Smooth muscle cell (in vitro differentiated cells): ENCODE measurements around the gene RNF146. TPM values are rescaled to one million over a fixed set of nuclear protein-coding genes. Genes with fewer than 3 reads are reported as not detected.

Source experiments
- DNase-seq: peaks from one replicate; lab custom pipeline; 2025; ENCODE audit not compliant: unreplicated experiment; lab: John Stamatoyannopoulos, UW
- H2AFZ ChIP-seq: fragments of 200-600 bp; sonication (generic); 2 replicates; pipeline ENCODE4 v1.6.0; 2016; ENCODE audit warnings: antibody characterized with exemption, low read depth, mild to moderate bottlenecking
- H3F3A ChIP-seq: fragments of 200-600 bp; sonication (generic); 2 replicates; pipeline ENCODE4 v1.6.0; 2017; ENCODE audit warnings: antibody characterized with exemption, low read depth
- H3K27ac ChIP-seq: fragments of 200-600 bp; sonication (generic); 2 replicates; pipeline ENCODE4 v1.5.1; 2016; ENCODE audit warnings: low read depth, mild to moderate bottlenecking
- H3K27me3 ChIP-seq: fragments of 200-600 bp; sonication (generic); 2 replicates; pipeline ENCODE4 v1.6.1; 2016; ENCODE audit warnings: low read depth, mild to moderate bottlenecking
- H3K36me3 ChIP-seq: fragments of 200-600 bp; sonication (generic); 2 replicates; pipeline ENCODE4 v1.5.1; 2016; ENCODE audit warnings: low read depth
- H3K4me1 ChIP-seq: fragments of 200-600 bp; sonication (generic); 2 replicates; pipeline ENCODE4 v1.5.1; 2016; ENCODE audit warnings: low read depth
- H3K4me2 ChIP-seq: fragments of 200-600 bp; sonication (generic); 2 replicates; pipeline ENCODE4 v1.6.0; 2016; ENCODE audit warnings: mild to moderate bottlenecking
- H3K4me3 ChIP-seq: fragments of 200-600 bp; sonication (generic); 2 replicates; pipeline ENCODE4 v1.5.1; 2016; ENCODE audit warnings: mild to moderate bottlenecking
- H3K79me2 ChIP-seq: fragments of 200-600 bp; sonication (generic); 2 replicates; pipeline ENCODE4 v1.6.0; 2016; ENCODE audit warnings: low read depth, mild to moderate bottlenecking
- H3K9ac ChIP-seq: fragments of 200-600 bp; sonication (generic); 2 replicates; pipeline ENCODE4 v1.6.0; 2016; ENCODE audit warnings: low read depth
- H3K9me3 ChIP-seq: fragments of 200-600 bp; sonication (generic); replicated peaks from 2 replicates; pipeline ENCODE4 v1.5.1; 2016; ENCODE audit warnings: low read depth
- H4K20me1 ChIP-seq: fragments of 200-600 bp; sonication (generic); 2 replicates; pipeline ENCODE4 v1.6.0; 2016; ENCODE audit warnings: low read depth
- WGBS: methylation state at CpG from one replicate; pipeline ENCODE4 v1.1.7; 2016; ENCODE audit warnings: low lambda C conversion rate; 5-methylcytosine and 5-hydroxymethylcytosine counted together
- polyA plus RNA-seq: library from polyadenylated mRNA; unstranded; fragments of >200 nt; fragmentation: Nextera tagmentation; extraction: Ambion mirVana; gene quantifications from 2 replicates; pipeline ENCODE4 v1.2.1, GENCODE V29; 2016
- total RNA-seq: library from RNA; depleted of rRNA; stranded (reverse); fragments of >200 nt; gene quantifications from 2 replicates; pipeline ENCODE4 v1.2.3, GENCODE V29; 2014
- TF ChIP-seq, protein P1 (sequence below): fragments of 200-600 bp; sonication (generic); IDR thresholded peaks from 2 replicates; pipeline ENCODE4 v1.5.1; 2017; ENCODE audit warnings: borderline replicate concordance, mild to moderate bottlenecking, antibody characterized with exemption; ENCODE audit not compliant: insufficient read depth, poor library complexity, severe bottlenecking

The RNF146 gene
- total and polyA plus RNA-seq, 2 experiments from 2014 or later = 34.8 to 43.5 TPM

GRCh38 chr6:127262896-127263295 is 3.8 kb upstream of the RNF146 start:
- no peaks in the 10 kb centered on the region for H3K36me3 ChIP-seq
- H3F3A ChIP-seq = no peaks in the 10 kb centered on the region
- no peak overlapping the region for H2AFZ ChIP-seq
- H3K27ac ChIP-seq = no peak overlapping the region
- H3K9me3 ChIP-seq = no peaks in the 10 kb centered on the region
- no peaks in the 10 kb centered on the region for H4K20me1 ChIP-seq
- no peak overlapping the region for H3K4me3 ChIP-seq
- no peak for DNase-seq
- WGBS = 87% methylated on average over 1 of the region's 1 CpG
- H3K9ac ChIP-seq = no peak overlapping the region
- H3K4me1 ChIP-seq = no peaks in the 10 kb centered on the region
- H3K79me2 ChIP-seq = peaks cover 8% of the 10 kb centered on the region
- no peak overlapping the region for H3K4me2 ChIP-seq
- no peaks in the 10 kb centered on the region for H3K27me3 ChIP-seq
- TF ChIP-seq, protein P1, sequence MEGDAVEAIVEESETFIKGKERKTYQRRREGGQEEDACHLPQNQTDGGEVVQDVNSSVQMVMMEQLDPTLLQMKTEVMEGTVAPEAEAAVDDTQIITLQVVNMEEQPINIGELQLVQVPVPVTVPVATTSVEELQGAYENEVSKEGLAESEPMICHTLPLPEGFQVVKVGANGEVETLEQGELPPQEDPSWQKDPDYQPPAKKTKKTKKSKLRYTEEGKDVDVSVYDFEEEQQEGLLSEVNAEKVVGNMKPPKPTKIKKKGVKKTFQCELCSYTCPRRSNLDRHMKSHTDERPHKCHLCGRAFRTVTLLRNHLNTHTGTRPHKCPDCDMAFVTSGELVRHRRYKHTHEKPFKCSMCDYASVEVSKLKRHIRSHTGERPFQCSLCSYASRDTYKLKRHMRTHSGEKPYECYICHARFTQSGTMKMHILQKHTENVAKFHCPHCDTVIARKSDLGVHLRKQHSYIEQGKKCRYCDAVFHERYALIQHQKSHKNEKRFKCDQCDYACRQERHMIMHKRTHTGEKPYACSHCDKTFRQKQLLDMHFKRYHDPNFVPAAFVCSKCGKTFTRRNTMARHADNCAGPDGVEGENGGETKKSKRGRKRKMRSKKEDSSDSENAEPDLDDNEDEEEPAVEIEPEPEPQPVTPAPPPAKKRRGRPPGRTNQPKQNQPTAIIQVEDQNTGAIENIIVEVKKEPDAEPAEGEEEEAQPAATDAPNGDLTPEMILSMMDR = no peak

- no peak overlapping the region for H3K4me2 ChIP-seq
- H4K20me1 ChIP-seq = peaks cover 6% of the 10 kb centered on the region
- no peak overlapping the region for H3K27ac ChIP-seq
- H3K4me3 ChIP-seq = no peak overlapping the region
- WGBS = 65% methylated on average over 4 of the region's 4 CpGs
- H3K4me1 ChIP-seq = peaks cover 3% of the 10 kb centered on the region
- H3F3A ChIP-seq = no peaks in the 10 kb centered on the region
- no peak overlapping the region for H2AFZ ChIP-seq
- no peak overlapping the region for H3K9ac ChIP-seq
- TF ChIP-seq, protein P1 = no peak
- H3K27me3 ChIP-seq = no peaks in the 10 kb centered on the region
- no peak for DNase-seq
- H3K9me3 ChIP-seq = no peaks in the 10 kb centered on the region
- no peaks in the 10 kb centered on the region for H3K36me3 ChIP-seq
- peaks cover 14% of the 10 kb centered on the region for H3K79me2 ChIP-seq
Observed at GRCh38 chr6:127263481-127263880, 3.2 kb upstream of the RNF146 start.

DNA sequence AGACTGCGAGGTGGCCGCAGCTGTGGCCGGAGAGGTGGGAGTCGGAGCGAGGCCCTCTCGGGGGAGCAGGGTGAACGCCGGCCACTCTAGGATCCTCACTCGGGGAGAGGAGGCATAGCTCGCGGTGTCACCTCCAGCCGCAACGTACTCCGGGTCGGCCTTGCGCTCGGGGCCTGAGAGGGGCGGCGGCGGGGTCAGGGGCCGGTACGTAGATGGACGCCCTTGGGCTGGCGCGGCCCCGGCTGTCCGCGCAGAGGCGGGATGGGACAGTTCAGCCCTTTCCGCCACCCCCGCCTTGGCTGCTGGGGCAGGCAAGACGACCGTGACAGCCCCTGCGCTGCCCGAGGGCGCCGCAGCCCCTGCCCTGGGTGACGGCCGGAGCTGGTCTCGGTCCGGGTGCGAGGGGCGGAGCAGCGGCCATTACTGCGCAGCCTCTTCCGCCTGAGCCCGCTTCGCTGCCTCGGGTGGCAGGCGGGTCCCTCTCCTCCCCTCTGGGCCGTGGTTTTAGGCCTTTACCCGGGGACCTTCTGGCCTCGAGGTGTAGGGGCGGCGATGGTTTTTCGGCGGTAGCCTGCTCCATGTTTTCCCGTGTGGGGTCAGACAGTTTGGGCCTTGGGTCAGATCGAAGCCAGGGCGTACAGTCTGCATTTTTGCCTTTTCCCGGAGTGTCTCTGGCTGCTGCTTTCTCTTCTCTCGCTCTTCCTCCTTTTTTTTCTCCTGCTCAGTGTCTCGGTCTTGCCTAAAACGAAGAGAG is 405 bp downstream of the RNF146 start:
- peak overlapping the region; percentile 98 for H2AFZ ChIP-seq
- WGBS = under 1% methylated on average over 42 of the region's 64 CpGs
- peaks cover 42% of the 10 kb centered on the region for H4K20me1 ChIP-seq
- no peaks in the 10 kb centered on the region for H3F3A ChIP-seq
- no peaks in the 10 kb centered on the region for H3K9me3 ChIP-seq
- peak overlapping the region; percentile 95 for H3K4me3 ChIP-seq
- H3K27me3 ChIP-seq = no peaks in the 10 kb centered on the region
- H3K27ac ChIP-seq = peak overlapping the region; percentile 91
- H3K79me2 ChIP-seq = peaks cover 50% of the 10 kb centered on the region
- H3K4me2 ChIP-seq = peak overlapping the region; percentile 93
- peak; percentile 66 for DNase-seq
- peaks cover 25% of the 10 kb centered on the region for H3K4me1 ChIP-seq
- no peaks in the 10 kb centered on the region for H3K36me3 ChIP-seq
- TF ChIP-seq, protein P1 = no peak
- H3K9ac ChIP-seq = peak overlapping the region; percentile 90
